ENCODE data around the gene TTC27.

TTC27 gene

DNA sequence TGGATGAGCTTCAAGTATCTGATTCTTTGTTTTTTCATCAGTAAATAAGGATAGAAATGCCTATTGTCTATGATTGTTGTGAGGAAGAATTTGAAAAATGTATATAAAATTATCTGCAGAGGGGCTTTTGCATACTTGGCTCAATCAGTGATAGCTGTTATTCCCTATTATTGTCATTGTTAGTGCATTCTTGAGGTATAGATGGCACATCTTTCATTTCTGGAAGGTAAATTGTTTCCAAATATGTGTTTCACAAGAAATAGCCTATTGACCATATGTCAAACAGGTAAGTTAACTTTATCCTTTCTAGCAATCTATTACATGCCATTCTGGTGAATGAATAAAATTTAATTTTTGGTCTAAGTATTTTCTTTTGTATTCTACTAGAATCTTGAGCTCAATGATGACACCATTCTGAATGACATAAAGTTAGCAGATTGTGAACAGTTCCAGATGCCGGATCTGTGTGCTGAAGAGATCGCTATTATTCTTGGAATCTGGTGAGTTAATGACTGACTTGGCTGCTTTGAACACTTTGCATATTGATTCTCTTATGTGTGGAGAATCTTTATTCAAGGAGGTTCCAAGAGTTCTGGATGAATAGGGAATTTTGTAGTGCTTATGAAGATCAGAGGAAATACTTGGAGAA, 44.2 kb downstream of the TTC27 start:
- DNase-seq = no peak

DNA sequence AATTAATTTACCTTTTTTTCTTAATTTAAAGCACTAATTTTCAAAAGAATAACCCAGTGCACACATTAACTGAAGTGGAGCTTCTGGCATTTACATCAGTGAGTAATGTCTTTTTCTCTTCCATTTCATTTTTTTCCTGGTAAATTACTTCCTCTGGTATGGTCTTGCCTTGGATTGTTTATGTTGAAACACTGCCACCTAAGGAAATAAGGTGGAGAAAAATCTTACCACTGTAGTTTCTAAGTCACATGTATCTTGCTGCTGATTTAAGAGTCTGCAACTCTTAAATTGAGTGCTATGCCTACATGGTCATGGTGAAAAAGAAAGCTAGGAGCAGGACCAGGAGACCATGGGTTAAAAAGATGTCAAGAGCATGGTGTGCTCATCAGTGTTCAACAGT, 51.0 kb downstream of the TTC27 start:
- no peak for DNase-seq

DNA sequence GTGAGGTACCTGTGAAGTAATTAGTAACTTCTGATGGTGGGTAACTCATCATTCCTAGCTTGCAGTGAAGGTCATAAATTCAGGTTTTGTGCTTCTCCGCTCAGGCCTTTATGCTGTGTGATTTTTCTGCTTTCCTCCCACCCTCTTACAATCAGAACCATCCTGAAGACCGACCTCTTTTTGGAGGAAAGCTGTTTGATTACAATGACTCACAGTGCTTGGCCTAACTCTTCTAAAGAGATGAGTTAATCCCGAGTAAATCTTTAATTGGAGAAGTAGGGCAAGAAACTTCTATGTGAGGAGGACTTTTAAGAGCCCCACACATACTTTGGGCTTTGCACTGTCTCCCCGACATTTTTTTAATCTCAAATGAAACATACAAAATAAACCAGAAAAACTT, 53.1 kb downstream of the TTC27 start:
- DNase-seq = no peak

DNA sequence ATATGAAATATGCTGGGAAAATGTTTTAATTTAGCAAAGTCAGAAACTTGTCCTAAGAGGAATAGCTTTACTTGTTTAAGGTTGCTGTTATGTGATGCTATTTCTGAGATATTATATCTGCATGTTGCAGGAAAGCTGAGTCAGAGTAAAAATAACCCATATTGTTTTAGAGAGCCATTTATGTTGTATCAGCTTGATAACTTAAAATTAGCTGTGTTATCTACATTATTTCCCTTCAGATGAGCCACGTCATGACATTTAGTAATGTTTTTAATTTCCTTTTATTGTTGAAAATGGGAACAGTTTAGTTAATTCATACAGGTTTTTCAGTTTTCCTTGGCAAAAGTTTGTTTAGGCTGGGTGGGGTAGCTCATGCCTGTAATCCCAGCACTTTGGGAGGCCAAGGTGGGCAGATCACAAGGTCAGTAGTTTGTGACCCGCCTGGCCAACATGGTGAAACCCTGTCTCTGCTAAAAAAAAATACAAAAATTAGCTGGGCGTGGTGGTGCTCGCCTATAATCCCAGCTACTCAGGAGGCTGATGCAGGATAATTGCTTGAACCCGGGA, 55.8 kb downstream of the TTC27 start:
- DNase-seq = no peak

DNA sequence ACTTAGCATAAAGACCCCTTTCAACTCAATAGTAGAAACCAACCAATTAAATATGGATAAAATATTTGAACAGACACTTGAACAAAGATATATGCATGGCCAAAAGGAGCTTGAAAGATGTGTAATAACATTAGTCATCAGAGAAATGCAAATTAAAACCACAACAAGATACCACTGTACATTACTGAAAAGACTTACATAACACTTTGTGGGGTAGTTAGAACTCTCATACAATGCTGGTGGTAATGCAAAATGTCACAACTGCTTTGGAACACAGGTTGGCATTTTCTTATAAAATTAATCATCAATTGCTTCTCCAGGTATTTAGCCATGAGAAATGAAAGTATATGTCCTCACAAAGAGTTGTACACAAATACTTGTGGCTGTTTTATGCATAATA, 60.7 kb downstream of the TTC27 start:
- DNase-seq = no peak

DNA sequence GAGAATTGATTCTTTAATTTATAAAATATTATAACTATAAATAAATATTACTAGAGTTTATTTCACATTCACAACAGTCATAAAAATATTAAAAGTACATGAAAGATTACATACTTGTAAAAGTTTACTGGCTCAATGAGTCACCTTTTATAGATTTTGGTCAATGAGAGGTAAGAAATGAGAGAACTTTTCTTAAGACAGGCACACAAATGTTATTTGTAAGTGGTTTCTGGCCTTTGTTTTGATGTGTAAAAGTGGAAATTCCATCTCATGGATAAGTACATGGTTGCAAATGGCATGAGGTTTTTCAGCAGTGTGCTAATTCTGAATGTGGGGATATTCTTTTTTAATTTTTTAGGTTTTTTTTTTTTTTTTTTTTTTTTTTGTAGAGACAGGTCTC, 63.8 kb downstream of the TTC27 start:
- DNase-seq = no peak

DNA sequence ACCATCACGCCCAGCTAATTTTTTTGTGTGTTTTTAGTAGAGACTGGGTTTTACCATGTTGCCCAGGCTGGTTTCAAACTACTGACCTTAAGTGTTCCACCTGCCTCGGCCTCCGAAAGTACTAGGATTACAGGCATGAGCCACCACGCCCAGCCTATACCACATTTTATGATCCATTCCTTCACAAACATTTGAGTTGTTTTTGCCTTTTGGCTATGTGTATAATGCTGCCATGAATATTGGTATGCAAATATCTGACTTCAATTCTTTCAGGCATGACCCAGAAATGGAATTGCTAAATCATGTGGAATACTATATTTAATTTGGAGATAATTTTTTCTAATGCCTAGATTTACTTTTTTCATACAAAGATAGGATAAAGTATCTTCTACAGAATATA, 68.6 kb downstream of the TTC27 start:
- DNase-seq = no peak

DNA sequence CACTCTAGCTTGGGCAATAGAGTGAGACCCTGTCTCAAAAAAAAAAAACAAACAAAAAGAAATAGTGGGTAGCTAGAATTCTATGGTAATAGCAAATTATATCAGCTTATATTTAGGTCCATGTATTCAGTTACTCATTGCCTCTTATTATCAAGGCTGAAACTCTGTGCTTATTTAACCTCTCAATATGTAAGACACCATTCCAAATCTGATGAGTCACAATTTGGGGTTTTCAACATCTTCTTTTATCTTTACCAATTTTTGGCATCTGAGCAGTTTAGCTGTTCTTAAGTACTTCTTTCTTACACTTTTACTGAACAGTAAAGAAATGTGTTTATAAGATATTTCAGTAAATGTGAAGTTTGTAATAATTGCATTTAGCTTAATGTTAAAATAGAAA, 69.3 kb downstream of the TTC27 start:
- no peak for DNase-seq

DNA sequence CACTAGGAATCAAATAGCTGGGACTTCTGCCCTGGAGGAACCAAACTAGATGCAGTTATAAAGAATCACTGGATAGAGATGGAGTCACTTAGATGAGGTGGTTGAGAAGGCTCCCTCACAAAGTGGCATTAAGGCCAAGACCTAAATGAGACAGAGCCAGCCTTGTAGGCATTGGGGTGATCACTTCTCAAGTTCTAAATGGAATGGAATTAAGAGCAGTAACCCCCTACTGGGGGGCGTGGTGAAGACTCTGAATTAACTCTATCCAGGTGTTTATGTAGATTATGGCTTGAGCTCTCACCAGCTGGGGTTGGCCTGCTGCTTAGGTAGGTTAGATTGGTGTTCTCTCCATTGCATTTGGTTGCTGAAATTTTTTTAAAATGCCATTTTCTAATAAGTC, 71.3 kb downstream of the TTC27 start:
- no peak for DNase-seq

DNA sequence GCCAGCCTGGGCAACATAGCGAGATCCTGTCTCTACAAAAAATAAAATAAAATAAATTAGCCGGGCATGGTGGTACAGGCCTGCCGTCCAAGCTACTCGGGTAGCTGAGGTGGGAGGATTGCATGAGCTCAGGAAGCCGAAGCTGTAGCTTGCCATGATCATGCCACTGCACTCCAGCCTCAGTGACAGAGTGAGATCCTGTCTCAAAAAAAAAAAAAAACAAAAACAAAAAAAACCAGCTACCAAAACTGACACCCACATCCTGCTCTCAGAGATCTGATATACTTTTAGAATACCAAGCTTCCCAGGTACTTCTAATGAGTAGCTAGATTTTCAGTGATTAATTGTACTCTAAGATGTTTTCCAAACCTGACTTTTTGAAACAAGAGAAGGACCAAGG, 74.0 kb downstream of the TTC27 start:
- DNase-seq = no peak

DNA sequence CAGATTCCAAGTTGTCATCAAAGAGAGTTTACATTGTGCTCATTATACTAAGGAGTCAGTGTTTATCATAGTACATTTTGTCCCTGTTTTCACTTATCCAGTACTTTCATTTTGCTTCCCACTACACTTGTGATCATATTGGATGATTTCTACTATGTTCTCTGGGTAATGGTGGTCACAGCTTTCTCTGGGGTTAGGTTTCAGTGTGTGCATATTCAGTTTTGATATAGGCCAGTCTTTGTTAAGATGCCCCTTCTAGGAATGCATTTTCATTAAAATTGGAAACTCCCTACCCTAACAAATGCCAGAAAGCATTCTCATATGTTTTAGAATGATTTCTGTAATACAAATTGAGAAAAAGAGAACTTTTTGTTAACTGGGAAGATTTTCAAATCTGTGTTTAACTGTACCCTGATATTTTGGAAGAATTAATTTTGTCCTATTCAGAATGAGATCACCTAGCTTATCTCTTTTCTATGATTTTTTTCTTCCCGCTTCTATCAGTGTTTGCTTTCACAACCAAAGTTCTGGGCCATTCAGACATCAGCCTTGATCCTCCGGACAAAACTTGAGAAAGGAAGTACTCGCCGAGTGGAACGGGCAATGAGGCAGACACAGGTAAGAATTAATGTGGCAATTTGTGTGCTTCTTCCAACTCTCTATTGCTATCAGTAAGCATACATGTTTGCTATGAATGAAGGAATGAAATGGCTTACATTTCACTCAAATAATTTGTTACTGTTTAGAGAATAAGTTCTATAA, 74.6 kb downstream of the TTC27 start:
- DNase-seq = no peak

DNA sequence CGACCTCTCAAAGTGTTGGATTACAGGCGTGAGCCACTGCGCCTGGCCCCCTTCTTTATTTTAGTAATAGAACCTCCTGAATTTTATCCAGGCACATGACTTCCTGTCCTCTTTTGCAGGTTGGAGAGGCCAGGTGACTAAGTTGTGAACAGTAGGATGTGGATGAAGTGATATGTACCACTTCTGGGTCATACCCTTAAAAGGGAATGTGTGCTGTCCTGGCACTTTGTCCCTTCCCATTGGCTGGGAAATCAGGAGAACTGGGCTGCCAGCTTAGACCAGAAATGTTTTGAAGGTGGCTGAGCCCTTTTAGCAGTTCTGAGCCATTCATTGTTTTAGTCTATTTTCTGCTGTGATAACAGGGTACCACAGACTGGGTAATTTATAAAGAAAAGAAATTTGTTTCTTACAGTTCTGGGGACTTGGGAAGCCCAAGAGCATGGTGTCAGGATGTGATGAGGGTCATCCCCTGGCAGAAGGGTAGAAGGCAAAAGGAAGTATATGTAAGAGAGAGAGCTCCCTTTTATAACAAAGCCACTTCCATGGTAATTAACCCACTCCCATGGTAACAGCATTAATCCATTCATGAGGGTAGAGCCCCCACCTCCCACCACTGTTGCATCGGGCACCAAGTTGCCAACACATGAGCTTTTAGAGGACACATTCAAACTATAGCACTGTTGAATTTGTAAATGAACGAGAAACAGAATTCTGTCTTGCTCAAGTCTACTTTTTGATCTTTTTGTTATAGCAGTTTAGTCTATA, 79.1 kb downstream of the TTC27 start:
- DNase-seq = no peak

DNA sequence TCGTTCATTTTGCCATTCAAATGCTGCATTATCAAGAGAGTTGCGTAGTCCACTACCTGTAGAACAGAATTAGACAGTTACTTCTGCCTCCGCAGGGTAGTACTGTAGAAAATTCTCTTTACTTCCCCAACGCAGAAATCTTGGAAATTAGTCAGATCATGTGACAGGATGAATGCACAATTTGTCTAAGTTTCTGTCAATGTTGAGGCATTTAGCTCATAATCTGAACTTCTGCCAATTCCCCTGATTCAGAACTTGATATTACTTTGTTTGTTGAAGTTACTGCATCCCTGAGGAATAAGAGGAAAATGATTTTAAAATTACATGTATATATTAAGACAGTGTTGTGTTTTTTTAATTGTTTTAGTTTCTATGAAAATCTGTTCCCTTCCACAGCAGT, 83.4 kb downstream of the TTC27 start:
- no peak for DNase-seq

DNA sequence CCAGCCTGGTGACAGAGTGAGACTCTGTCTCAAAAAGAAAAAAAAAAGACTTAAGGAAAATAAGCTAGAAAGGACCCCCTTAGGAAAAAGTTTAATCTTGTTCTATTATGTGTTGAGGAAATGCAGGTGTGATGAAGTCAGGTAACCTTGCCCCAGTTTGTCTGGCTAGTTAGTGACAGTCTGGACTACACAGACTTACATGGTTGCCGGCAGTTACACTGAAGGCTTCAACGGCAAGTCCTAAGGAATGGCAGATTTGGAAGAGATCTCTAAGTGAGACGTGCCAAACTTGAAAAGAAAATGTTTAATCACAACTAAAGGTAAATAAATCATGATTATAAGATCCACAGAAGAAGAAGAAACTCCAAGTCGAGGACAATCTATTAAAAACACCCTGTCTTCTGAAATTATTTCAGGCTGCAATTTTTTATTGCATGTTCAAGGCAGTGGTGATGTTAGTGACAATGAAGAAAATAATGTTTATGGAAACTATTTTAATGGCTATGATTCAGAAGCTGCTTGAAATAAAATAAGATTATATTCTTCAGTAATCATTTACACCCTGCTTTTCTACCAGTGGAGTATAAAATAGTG, 84.2 kb downstream of the TTC27 start:
- DNase-seq = no peak

DNA sequence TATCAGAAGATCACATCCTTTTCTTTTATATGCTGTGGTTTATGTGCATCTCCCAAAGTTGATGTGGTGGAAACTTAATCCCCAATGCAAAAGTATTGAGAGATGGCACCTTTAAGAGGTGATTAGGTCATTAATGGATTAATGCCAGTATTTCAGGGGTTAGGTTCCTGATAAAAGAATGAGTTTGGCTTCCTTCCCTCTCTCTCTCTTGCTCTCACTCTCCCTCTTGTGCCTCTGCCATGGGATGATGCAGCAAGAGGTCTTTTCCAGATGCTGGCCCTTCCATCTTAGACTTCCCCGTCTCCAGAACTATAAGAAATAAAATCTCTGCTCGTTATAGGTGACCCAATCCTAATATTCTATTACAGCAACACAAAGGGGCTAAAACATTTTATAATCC, 85.0 kb downstream of the TTC27 start:
- DNase-seq = no peak

DNA sequence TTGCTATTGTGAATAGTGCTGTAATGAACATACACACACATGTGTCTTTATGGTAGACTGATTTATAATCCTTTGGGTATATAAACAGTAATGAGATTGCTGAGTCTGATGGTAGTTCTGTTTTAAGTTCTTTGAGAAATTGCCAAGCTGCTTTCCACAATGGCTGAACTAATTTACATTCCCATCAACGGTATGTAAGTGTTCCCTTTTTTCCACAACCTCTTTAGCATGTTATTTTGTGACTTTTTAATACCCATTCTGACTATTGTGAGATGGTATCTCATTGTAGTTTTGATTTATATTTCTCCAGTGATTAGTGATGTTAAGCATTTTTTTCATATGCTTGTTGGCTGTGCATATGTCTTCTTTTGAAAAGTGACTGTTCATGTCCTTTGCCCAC, 86.7 kb downstream of the TTC27 start:
- no peak for DNase-seq

DNA sequence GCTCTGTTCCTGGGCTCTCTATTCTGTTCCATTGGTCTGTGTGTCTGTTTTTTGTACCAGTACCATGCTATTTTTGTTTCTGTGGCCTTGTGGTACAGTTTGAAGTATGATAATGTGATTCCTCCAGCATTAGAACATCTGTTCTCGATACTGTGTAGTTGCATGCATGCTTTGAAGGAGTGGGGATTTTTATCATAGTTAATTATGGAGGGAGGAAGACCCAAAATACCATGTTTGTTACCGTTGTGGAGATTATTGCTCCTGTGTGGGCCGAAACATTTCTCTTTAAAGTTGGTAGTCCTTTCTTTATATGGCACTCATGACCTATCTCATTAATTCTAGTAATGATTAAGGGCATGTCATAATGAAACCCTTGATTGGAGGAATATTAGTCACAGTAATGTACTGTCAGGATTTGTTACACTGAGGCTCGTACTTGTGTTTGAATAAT, 87.6 kb downstream of the TTC27 start:
- DNase-seq = no peak

DNA sequence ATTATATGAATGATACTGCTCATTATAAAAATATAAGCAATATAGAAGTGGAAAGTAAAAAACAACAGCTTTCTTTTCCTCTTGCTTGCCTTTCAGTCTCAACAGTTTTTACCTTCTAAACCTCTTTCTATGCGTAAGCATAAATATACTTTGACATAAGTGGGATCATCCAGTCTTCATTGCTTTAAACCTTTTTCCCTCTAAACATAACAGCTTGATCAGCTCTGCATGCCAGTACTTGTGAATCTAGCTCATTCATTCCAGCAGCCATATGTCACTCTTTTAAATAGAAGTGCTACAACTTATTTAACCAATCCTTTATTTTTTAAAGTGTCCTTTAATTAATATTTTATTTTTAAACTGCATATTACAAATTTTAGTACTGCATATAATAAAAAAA, 88.1 kb downstream of the TTC27 start:
- no peak for DNase-seq

DNA sequence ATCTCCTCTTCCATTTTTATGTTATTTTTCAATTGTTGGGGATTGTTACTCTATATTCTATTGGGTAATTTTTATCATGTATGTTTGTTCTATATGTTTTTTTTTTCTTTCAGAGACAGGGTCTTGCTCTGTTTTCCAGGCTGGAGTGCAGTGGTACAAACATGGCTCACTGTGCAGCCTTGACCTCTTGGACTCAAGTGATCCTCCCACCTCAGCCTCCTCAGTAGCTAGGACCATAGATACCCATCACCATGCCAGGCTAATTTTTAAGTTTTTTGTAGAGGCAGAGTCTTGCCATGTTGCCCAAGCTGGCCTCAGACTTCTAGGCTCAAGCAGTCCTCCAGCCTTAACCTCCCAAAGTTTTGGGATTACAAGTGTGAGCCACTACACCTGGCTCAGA, 88.7 kb downstream of the TTC27 start:
- DNase-seq = no peak

DNA sequence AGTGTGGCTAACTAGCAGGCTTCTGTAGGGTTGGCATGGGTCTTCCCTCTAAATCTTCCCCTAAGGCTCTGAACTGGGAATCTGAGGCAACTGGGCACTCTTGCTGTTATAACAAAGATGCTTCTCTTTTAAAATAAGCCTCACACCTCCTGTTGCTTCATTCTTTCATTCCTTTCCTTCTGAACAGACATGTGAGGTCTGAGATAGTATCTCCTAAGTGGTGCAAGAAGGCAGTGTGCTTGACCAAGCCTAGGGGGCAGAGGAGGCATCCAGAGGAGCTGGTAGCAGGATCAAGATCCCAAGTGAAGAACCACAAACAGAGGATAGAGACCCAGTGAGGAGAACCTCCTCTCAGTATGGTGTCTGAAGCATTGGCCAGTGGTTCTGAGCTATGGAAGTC, 90.9 kb downstream of the TTC27 start:
- DNase-seq = no peak

DNA sequence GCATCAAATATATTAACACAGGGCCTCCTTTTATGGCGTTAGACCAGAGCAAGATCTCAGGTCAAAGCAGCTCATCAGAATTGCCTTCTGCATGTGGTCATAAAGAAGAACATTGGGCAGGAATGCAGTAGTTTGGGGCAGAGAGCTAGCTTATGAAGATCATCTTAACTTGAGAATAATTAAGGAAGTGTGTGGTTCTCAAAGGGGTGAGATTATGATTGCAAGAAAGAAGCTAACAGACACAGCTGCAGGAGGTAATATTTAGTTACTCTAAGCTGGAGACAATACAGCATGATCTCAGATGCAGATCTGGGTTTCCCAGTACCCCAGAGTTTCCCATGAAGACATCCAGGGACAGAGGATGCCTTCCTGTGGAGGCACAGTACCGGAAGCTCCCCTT, 91.6 kb downstream of the TTC27 start:
- no peak for DNase-seq

DNA sequence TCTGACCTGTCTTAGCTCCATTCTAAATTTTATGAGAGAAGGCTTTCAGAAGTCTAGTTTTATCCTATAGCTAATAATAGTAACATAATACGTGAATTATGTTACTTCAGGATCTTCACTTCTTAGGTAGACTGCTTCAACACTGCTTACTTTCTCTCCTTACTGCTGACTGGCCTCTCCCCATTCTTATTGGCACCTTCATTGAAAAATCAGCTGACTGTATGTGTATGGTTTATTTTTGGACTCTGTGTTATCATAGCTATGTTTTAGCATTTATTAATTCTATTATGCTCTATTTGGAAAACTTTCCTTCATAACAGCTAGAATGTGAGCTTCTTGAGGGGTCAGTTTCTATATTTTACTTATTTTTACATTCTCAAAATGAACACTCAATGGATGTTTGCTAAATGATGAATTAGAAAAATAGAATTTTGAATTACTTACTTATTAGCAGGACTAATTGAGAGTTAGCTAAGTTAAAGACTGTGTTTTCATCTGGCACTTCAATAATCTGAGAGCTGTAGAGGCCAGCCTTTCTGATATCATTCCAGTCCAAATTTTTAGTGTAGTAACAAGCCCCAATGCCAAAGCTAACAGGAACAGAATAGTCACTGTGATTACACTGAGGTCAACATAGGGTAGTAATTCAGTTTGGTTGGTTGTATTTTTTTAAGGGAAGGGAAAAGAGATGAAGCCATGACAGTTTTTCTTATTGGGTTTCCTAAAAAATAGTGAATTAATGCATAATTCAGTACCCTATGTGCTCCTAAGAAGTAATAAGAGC, 92.3 kb downstream of the TTC27 start:
- DNase-seq = no peak

DNA sequence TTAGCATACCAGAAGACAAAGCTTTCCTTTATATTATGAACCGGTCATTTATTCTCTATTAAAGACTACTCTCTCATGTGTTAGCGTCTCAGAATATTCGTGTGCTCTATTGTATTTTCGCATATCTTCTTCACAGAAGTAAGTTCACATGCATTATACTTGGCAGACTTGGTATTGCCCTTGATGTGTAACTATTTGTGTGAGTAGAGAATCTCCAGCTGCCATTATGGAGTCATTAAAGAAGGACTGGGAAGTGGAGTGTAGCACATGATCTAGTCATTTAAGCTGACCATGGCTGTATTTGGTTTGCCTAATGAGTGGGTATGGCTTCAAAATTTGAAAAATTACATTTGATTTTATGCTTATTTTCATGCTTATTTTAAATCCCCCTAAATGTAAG, 92.9 kb downstream of the TTC27 start:
- DNase-seq = no peak
